Smooth muscle cell (in vitro differentiated cells): ENCODE results near the gene OR51B4. TPM values are rescaled to one million over a fixed set of nuclear protein-coding genes. Genes with fewer than 3 reads are reported as not detected.

ENCODE experiments used
- DNase-seq: peaks from one replicate; lab custom pipeline; 2025; ENCODE audit not compliant: unreplicated experiment; lab: John Stamatoyannopoulos, UW
- H2AFZ ChIP-seq: fragments of 200-600 bp; sonication (generic); 2 replicates; pipeline ENCODE4 v1.6.0; 2016; ENCODE audit warnings: antibody characterized with exemption, low read depth, mild to moderate bottlenecking
- H3F3A ChIP-seq: fragments of 200-600 bp; sonication (generic); 2 replicates; pipeline ENCODE4 v1.6.0; 2017; ENCODE audit warnings: antibody characterized with exemption, low read depth
- H3K27ac ChIP-seq: fragments of 200-600 bp; sonication (generic); 2 replicates; pipeline ENCODE4 v1.5.1; 2016; ENCODE audit warnings: low read depth, mild to moderate bottlenecking
- H3K27me3 ChIP-seq: fragments of 200-600 bp; sonication (generic); 2 replicates; pipeline ENCODE4 v1.6.1; 2016; ENCODE audit warnings: low read depth, mild to moderate bottlenecking
- H3K36me3 ChIP-seq: fragments of 200-600 bp; sonication (generic); 2 replicates; pipeline ENCODE4 v1.5.1; 2016; ENCODE audit warnings: low read depth
- H3K4me1 ChIP-seq: fragments of 200-600 bp; sonication (generic); 2 replicates; pipeline ENCODE4 v1.5.1; 2016; ENCODE audit warnings: low read depth
- H3K4me2 ChIP-seq: fragments of 200-600 bp; sonication (generic); 2 replicates; pipeline ENCODE4 v1.6.0; 2016; ENCODE audit warnings: mild to moderate bottlenecking
- H3K4me3 ChIP-seq: fragments of 200-600 bp; sonication (generic); 2 replicates; pipeline ENCODE4 v1.5.1; 2016; ENCODE audit warnings: mild to moderate bottlenecking
- H3K79me2 ChIP-seq: fragments of 200-600 bp; sonication (generic); 2 replicates; pipeline ENCODE4 v1.6.0; 2016; ENCODE audit warnings: low read depth, mild to moderate bottlenecking
- H3K9ac ChIP-seq: fragments of 200-600 bp; sonication (generic); 2 replicates; pipeline ENCODE4 v1.6.0; 2016; ENCODE audit warnings: low read depth
- H3K9me3 ChIP-seq: fragments of 200-600 bp; sonication (generic); replicated peaks from 2 replicates; pipeline ENCODE4 v1.5.1; 2016; ENCODE audit warnings: low read depth
- H4K20me1 ChIP-seq: fragments of 200-600 bp; sonication (generic); 2 replicates; pipeline ENCODE4 v1.6.0; 2016; ENCODE audit warnings: low read depth
- CTCF ChIP-seq: fragments of 200-600 bp; sonication (generic); IDR thresholded peaks from 2 replicates; pipeline ENCODE4 v1.5.1; 2017; ENCODE audit warnings: borderline replicate concordance, mild to moderate bottlenecking, antibody characterized with exemption; ENCODE audit not compliant: insufficient read depth, poor library complexity, severe bottlenecking
- WGBS: methylation state at CpG from one replicate; pipeline ENCODE4 v1.1.7; 2016; ENCODE audit warnings: low lambda C conversion rate; 5-methylcytosine and 5-hydroxymethylcytosine counted together
- polyA plus RNA-seq: library from polyadenylated mRNA; unstranded; fragments of >200 nt; fragmentation: Nextera tagmentation; extraction: Ambion mirVana; gene quantifications from 2 replicates; pipeline ENCODE4 v1.2.1, GENCODE V29; 2016
- total RNA-seq: library from RNA; depleted of rRNA; stranded (reverse); fragments of >200 nt; gene quantifications from 2 replicates; pipeline ENCODE4 v1.2.3, GENCODE V29; 2014

OR51B4 gene, protein sequence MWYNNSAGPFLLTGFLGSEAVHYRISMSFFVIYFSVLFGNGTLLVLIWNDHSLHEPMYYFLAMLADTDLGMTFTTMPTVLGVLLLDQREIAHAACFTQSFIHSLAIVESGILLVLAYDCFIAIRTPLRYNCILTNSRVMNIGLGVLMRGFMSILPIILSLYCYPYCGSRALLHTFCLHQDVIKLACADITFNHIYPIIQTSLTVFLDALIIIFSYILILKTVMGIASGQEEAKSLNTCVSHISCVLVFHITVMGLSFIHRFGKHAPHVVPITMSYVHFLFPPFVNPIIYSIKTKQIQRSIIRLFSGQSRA
- total RNA-seq = not detected in 2 replicates
- not detected in 2 replicates for polyA plus RNA-seq

DNA sequence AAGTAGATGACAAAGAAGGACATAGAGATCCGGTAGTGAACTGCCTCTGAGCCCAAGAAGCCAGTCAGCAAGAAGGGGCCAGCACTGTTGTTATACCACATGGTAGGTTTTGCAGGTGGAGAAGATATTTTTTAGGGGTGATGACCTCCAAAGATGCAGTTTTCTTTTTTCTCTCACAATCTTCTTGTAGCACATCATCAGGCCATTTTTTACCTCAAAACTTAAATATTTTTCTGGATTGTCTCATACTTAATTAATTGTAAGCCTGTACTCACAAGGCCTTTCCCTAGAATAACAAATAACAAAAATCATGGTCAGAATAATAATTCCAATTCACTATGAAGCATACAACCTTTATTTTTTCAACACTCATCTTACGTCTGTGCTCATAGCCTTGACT lies at the start of gene OR51B4:
OR51B4 (minus strand) TSS at position 101 of the 400 bp plus-strand sequence; CDS start at position 101, 0 bp downstream.
- WGBS = 95% methylated on average over 2 of the region's 2 CpGs
- no peaks in the 10 kb centered on the region for H3K9me3 ChIP-seq
- DNase-seq = no peak
- no peaks in the 10 kb centered on the region for H3K4me1 ChIP-seq
- H4K20me1 ChIP-seq = no peaks in the 10 kb centered on the region
- no peak within 1 kb of the TSS for H3K4me2 ChIP-seq
- no peaks in the 10 kb centered on the region for H3F3A ChIP-seq
- TF ChIP-seq CTCF = no peak
- H3K36me3 ChIP-seq = no peaks in the 10 kb centered on the region
- H3K9ac ChIP-seq = no peak within 1 kb of the TSS
- H3K27me3 ChIP-seq = no peaks in the 10 kb centered on the region
- H3K27ac ChIP-seq = no peak within 1 kb of the TSS
- H3K79me2 ChIP-seq = no peaks in the 10 kb centered on the region
- no peak within 1 kb of the TSS for H2AFZ ChIP-seq
- H3K4me3 ChIP-seq = no peak within 1 kb of the TSS

GRCh38 chr11:5351208-5351607 lies 49.5 kb upstream of the OR51B4 start, which contains the start of gene OR51B6:
TSS of gene OR51B6 (plus strand) at chr11:5351508. CDS start at chr11:5351508, 0 bp downstream.
- Histone ChIP-seq H3K36me3 (no peaks in the 10 kb centered on the region), H2AFZ (no peak within 1 kb of the TSS), H3F3A (no peaks in the 10 kb centered on the region), H3K4me2 (no peak within 1 kb of the TSS), H3K4me1 (no peaks in the 10 kb centered on the region), H3K9ac (no peak within 1 kb of the TSS), H4K20me1 (no peaks in the 10 kb centered on the region), H3K9me3 (no peaks in the 10 kb centered on the region), H3K27ac (no peak within 1 kb of the TSS), H3K27me3 (no peaks in the 10 kb centered on the region), H3K4me3 (no peak within 1 kb of the TSS), H3K79me2 (no peaks in the 10 kb centered on the region)
- WGBS = 83% methylated on average over 1 of the region's 1 CpG
- DNase-seq = no peak
- no peak for TF ChIP-seq CTCF

- Histone ChIP-seq H3K36me3 (no peaks in the 10 kb centered on the region), H3K4me1 (no peaks in the 10 kb centered on the region), H3K27me3 (no peaks in the 10 kb centered on the region), H3K79me2 (no peaks in the 10 kb centered on the region), H3K4me3 (no peak overlapping the region), H4K20me1 (no peaks in the 10 kb centered on the region), H3K9me3 (no peaks in the 10 kb centered on the region), H2AFZ (no peak overlapping the region), H3K9ac (no peak overlapping the region), H3K27ac (no peak overlapping the region), H3F3A (no peaks in the 10 kb centered on the region), H3K4me2 (no peak overlapping the region)
- no peak for DNase-seq
- TF ChIP-seq CTCF = no peak
- WGBS = 40% methylated on average over 1 of the region's 1 CpG
These were observed 47.8 kb upstream of the OR51B4 start for GRCh38 chr11:5349550-5349949.
